ENCODE results near the gene BIN1.

DNA sequence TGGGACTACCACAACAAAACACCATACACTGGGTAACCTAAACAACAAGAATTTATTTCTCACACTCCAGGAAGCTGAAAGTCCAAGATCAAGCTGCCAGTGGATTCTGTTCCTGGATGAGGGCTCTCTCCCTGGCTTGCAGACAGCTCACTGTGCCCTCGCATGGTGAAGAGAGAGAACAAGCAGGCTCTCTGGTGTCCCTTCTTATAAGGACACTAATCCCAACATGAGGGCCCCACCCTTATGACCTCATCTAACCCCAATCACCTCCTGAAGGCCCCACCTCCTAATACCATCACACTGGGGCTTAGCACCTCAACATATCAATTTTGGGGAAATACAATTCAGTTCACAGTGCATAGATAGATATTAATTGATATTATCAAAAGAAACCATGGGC lies 83.5 kb downstream of the BIN1 start:
- TF ChIP-seq RFX5 (IDR thresholded peaks at IDR 0.05; ENCODE audit: low read depth, low read length) (no peak), POLR2A (IDR thresholded peaks at IDR 0.05; ENCODE audit: low read depth, low read length) (no peak)
- TF ChIP-seq, protein P1, sequence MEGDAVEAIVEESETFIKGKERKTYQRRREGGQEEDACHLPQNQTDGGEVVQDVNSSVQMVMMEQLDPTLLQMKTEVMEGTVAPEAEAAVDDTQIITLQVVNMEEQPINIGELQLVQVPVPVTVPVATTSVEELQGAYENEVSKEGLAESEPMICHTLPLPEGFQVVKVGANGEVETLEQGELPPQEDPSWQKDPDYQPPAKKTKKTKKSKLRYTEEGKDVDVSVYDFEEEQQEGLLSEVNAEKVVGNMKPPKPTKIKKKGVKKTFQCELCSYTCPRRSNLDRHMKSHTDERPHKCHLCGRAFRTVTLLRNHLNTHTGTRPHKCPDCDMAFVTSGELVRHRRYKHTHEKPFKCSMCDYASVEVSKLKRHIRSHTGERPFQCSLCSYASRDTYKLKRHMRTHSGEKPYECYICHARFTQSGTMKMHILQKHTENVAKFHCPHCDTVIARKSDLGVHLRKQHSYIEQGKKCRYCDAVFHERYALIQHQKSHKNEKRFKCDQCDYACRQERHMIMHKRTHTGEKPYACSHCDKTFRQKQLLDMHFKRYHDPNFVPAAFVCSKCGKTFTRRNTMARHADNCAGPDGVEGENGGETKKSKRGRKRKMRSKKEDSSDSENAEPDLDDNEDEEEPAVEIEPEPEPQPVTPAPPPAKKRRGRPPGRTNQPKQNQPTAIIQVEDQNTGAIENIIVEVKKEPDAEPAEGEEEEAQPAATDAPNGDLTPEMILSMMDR (conservative IDR thresholded peaks at IDR 0.05; ENCODE audit: low read depth, low read length) = no peak

All from IMR-90 (cell line).